Measurements from ENCODE around the gene SYPL2.

The SYPL2 gene

GRCh38 chr1:109447524-109447923 is 18.8 kb upstream of the SYPL2 start:
- no peak for DNase-seq (ENCODE audit: low read depth)
- no peak for TF ChIP-seq CTCF (IDR thresholded peaks at IDR 0.05; ENCODE audit: low read depth, low read length, missing control alignments)
- no peak overlapping the region for H3K4me3 ChIP-seq (ENCODE audit: low read depth, low read length)
- in situ Hi-C loops (cut with HindIII; ENCODE audit: low sequenced_read_pairs): no loop called here

GRCh38 chr1:109454497-109455133 is 11.7 kb upstream of the SYPL2 start:
- DNase-seq (ENCODE audit: low read depth): no peak
- in situ Hi-C loops (cut with HindIII; ENCODE audit: low sequenced_read_pairs): no loop called here
- no peak overlapping the region for H3K4me3 ChIP-seq (ENCODE audit: low read depth, low read length)
- no peak for TF ChIP-seq CTCF (IDR thresholded peaks at IDR 0.05; ENCODE audit: low read depth, low read length, missing control alignments)

GRCh38 chr1:109457819-109458218 is 8.5 kb upstream of the SYPL2 start:
- TF ChIP-seq CTCF (IDR thresholded peaks at IDR 0.05; ENCODE audit: low read depth, low read length, missing control alignments): no peak
- DNase-seq (ENCODE audit: low read depth): no peak
- H3K4me3 ChIP-seq (ENCODE audit: low read depth, low read length): no peak overlapping the region
- in situ Hi-C loops (cut with HindIII; ENCODE audit: low sequenced_read_pairs): no loop called here

- in situ Hi-C loops (cut with HindIII; ENCODE audit: low sequenced_read_pairs): no loop called here
- peak overlapping the region; percentile 38 for H3K4me3 ChIP-seq (ENCODE audit: low read depth, low read length)
- no peak for TF ChIP-seq CTCF (IDR thresholded peaks at IDR 0.05; ENCODE audit: low read depth, low read length, missing control alignments)
- no peak for DNase-seq (ENCODE audit: low read depth)
Observed at GRCh38 chr1:109466125-109466451, 258 bp upstream of the SYPL2 start.

- H3K4me3 ChIP-seq (ENCODE audit: low read depth, low read length): no peak overlapping the region
- in situ Hi-C loops (cut with HindIII; ENCODE audit: low sequenced_read_pairs): no loop called here
- TF ChIP-seq CTCF (IDR thresholded peaks at IDR 0.05; ENCODE audit: low read depth, low read length, missing control alignments): no peak
- DNase-seq (ENCODE audit: low read depth): no peak
Observed at GRCh38 chr1:109467301-109467777, 993 bp downstream of the SYPL2 start.

GRCh38 chr1:109468061-109468460 is 1.7 kb downstream of the SYPL2 start:
- in situ Hi-C loops (cut with HindIII; ENCODE audit: low sequenced_read_pairs): no loop called here
- no peak overlapping the region for H3K4me3 ChIP-seq (ENCODE audit: low read depth, low read length)
- DNase-seq (ENCODE audit: low read depth): no peak
- TF ChIP-seq CTCF (IDR thresholded peaks at IDR 0.05; ENCODE audit: low read depth, low read length, missing control alignments): no peak

Data from astrocyte of the cerebellum (primary cell).